CD4-positive, alpha-beta T cell treated with Interleukin-1 beta for 1 hour (primary cell): Measurements from ENCODE around the gene ZER1.
"Not testable (repeated sequence)": the region's sequence is repeated elsewhere in the genome, so short reads cannot be mapped to it uniquely, and the experiment has no call there.

ENCODE experiments used
- DNase-seq, 2 donors: peaks; one replicate each; pipeline ENCODE4 v3.0.0-alpha.2; 2020 to 2022

Gene ZER1

DNA sequence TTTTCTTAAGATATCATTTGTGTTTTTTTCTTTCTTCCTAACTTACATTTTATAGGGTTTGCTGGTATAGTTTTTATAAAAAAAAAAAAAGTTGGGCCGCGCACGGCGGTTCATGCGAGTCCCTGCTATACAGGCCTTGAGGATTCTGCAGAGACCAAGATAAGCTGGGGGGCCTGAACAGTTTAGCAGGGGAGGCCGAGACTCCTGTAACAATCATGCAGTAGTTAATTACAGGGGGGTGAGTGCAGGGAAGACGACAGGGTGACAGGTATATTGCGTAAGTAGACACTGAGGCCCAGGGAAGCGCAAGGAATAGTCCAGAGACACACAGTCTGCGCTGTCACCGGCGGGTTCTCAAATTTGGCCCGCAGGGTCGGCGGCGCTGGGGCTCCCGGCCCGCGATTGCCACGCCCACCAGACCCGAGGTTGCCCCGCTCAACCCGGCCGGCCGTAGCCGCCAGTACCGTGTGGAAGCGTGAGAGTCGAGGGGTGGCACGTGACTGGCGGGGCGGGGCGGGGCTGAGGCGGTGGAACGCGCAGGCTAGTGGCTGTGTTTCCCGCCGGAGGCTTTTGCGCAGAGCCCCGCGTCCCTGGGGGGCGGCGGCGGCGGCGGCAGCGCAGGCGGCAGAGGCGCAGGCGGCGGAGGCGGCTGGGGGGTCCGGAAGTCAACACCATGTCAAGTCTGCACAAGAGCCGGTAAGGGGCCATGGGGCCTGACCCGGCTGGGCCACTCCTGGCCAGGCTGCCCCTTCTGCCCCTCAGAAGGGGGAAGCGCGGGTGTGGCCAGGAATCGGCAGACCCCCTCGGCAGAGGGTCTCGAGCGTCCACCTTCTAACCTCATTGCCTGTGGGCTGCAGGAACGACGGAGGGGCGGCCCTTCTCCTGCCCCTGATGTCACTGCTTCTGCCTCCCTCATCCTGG lies 15.2 kb upstream of the ZER1 start, which contains the start of gene TBC1D13:
Gene TBC1D13, plus strand, starts transcription at position 573 of the 921 bp plus-strand sequence. Its CDS starts 101 bp downstream, at position 674.
- peak; percentile 90 to 91 for DNase-seq

DNA sequence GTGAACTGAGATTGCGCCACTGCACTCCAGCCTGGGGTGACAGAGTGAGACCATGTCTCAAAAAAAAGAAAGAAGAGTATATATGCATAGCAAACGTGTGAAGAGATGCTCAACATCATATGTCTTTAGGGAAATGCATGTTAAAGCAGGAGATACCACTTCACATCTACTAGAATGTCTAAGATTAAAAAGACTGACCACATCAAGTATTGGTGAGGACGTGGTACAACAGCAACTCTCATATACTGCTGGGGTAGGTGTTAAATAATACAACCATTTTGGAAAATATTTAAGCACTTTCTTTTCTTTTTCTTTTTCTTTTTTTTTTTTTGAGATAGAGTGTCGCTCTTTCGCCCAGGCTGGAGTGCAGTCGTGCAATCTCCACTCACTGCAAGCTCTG lies 13.7 kb upstream of the ZER1 start:
- DNase-seq = no peak

DNA sequence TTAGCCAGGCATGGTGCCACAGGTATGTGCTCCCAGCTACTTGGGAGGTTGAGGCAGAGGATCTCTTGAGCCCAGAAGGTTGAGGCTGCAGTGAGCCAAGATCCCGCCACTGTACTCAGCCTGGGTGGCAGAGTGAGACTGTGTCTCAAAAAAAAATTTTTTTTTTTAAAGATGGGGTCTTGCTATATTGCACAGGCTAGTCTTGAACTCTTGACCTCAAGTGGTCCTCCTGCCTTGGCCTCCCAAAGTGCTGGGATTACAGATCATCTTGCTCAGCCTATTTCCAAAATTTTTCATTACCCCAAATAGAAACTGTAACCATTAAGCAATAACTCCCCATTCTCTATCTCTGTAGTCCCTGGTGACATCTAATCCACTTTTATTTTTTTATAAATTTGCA lies 10.9 kb upstream of the ZER1 start:
- DNase-seq = no peak

DNA sequence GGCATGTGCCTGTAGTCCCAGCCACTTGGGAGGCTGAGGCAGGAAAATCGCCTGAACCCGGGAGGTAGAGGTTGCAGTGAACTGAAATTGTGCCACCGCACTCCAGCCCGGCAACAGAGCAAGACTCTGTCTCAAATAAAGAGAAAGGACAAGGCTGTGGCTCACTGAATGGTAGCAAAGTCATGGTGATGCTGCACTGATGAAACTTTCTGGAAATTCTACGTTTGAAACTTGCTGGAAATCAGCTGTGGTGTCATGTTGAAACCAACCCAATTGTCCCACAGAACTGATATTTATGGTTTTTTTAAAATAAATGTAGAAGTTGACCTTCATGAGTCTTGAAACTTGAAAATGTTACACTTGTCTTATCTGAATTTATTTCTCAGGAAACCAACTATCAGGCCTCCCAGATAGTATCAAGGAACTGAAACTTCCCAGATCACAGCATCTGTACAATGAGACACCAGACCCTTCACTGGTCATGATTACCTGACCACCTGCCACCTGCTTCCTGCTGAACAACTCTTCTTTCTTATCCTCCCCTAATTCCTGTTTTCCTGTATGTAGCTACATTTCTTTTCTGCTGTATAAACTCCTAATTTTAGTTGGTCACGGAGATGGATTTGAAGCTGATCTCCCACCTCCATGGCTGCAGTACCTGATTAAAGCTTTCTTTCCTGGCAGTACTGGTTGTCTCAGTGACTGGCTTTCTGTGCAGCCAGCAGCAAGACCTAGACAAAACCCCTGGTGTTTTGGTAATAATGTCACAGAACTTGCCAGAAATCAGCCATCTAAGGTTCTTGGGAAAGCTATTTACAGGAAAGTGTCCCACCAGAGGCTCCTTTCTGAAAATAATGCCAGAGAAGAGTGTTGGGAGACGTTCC lies 9.7 kb upstream of the ZER1 start:
- DNase-seq = no peak

- not testable (repeated sequence) for DNase-seq
Observed at GRCh38 chr9:128780093-128780492, 8.4 kb upstream of the ZER1 start.

DNA sequence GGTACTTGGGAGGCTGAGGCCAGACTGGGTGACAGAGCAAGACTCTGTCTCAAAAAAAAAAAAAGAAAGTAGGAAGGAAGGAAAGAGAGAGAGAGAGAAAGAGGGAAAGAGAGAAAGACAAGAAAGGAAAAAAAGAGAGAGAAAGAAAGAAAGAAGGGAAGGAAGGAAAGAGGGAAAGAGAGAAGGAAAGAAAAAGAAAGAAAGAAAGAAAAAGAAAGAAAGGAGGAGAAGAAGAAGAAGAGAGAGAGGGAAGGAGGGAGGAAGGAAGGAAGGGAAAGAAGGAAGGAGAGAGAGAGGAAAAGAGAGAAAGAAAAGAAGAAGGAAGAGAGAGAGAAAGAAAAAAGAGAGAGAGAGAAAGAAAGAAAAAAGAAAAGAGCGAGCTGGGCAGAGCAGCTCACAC lies 3.1 kb upstream of the ZER1 start:
- DNase-seq = no peak

DNA sequence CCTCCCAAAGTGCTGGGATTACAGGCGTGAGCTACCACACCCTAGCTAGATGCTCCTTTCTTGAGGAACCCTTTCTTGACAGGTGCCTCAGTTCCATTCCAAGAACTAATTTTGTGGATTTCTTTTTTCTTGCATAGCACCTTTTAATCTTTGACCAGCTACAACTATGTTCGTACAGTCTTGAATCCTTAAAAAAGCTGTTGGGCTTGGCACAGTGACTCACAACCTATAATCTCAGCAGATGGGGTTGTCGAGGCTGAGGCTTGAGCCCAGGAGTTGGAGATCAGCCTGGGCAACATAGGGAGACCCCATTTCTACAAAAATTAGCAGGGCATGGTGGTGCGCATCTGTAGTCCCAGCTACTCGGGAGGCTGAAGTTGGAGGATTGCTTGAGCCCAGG lies 1.3 kb upstream of the ZER1 start:
- DNase-seq = no peak

DNA sequence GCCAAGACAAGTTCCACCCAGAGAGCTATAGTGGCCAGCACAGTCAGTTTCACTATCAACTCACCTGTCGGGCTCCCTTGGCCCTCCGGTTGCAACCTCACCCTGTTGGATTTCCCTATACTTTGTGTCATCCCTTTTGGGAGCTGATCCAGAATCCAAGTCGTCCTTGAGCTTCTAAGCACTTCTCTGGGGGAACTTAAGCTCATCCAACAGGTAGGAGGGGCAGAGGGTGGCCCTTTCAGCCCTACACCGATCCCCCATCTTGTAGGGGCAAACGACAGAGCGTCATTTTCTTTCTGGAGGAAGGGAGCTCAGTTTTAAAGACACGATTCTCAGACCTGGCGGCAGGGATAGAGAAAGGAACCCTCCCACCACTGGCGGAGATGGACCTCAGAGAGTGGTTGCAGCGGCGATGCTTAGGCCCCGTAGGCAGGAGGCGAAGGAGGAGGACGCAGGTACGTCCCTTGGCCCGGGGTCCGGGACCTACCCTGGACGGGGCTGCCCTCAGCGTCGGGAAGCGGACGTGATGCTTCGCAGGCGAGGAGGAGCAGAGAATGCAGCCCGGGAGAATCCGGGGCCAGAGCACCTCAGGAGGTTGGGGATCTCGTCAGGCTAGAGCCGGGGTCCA lies 519 bp downstream of the ZER1 start:
- peak in 1 of 2 donors; percentile 17 for DNase-seq

- no peak for DNase-seq
Observed at GRCh38 chr9:128770286-128771030, 1.3 kb downstream of the ZER1 start.

DNA sequence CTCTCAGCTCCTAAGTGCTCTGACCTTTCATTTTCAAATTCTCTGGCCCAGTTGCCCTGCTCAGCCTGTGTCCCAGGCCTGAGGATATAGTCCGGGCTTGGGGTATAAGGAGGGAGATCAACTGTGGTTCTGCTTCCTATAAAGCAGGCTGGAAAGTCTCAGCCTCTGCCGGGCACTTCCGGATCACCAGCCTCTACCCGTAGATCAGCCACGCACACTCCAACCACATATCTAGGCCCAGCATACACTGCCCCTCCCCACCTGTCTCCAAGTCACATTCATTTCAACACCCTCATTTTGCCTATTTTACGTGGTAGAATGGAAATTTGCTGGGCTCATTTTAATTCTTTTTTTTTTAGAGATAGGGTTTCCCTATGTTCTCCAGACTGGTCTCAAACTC lies 3.1 kb downstream of the ZER1 start:
- DNase-seq = no peak

- no peak for DNase-seq
Observed at GRCh38 chr9:128765499-128765898, 6.2 kb downstream of the ZER1 start.

GRCh38 chr9:128764361-128764760 lies 7.4 kb downstream of the ZER1 start:
- DNase-seq = no peak

DNA sequence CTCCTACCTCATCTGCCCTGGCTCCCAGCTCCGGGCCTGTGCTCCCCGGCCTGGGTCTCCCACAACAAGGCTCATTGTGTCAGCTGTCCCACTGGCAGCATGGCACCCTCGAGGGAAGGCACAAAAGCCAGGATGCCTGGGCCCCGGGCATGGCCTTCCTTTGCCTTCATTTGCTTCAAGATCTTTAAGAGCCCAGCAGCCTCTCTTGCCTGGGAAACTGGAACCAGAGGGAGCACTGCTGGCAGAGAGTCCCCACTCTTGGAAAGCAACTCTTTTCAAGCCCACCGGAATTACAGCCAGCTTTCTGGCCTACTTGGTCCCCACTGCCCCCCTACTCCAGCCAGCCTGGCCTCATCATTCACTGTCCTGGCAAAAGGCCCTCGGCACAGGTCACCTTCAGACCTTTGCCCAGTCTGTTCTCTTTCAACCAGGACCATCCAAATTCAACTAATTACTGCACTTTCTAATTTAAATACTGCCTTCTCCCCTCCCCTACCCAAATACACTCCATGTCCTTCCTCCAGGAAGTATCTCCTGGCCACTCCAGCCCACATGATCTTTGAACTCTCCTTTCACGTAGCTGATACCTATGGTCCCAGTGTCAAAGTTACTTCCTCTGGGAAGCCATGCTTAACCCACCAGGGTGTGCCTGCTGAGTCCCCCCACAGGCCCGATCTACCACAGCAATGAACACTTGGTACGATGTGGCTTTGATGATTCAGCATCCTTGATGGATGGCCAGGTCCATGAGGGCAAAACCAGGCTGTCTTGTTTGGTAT lies 8.9 kb downstream of the ZER1 start:
- DNase-seq = no peak

DNA sequence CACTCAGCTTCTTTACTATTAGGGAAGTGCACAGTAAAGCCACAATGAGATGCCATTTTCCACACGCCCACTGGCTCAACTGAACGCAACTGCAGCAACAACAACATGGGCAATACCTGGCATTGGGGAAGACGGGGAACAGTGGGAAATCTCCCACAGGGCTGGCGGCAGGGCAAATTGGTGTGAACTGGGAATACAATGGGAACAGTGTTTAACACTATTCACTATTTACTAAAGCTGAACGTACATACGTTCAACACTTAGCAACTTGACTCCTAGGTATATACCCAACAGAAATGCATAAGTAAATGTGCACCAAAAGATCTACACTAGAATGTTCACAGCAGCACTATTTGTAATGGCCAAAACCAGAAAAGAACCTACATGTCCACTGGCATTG lies 14.1 kb downstream of the ZER1 start:
- DNase-seq = no peak

- DNase-seq = no peak
Observed at GRCh38 chr9:128753627-128754026, 18.1 kb downstream of the ZER1 start.

GRCh38 chr9:128750926-128751595 lies 20.7 kb downstream of the ZER1 start:
- DNase-seq = no peak

DNA sequence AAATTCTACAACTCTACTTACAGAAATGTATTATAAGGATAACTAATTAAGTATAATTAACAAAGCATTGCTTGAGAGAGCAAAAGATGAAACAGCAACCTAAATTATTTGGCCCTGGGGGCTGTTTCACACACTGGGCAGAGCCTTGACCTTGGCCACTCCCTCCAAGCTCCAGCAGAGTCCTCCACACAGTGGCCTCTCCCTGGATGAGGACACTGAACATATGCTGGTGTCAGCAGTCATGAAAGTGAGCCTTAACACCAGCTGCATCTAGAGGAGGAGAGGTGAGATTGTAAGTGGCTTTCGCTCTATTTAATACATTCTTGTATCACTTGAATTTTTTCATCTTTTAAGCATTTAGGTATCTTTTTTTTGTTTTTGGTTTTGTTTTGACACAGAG lies 24.5 kb downstream of the ZER1 start:
- no peak for DNase-seq

- no peak for DNase-seq
Observed at GRCh38 chr9:128743421-128743820, 28.3 kb downstream of the ZER1 start.

DNA sequence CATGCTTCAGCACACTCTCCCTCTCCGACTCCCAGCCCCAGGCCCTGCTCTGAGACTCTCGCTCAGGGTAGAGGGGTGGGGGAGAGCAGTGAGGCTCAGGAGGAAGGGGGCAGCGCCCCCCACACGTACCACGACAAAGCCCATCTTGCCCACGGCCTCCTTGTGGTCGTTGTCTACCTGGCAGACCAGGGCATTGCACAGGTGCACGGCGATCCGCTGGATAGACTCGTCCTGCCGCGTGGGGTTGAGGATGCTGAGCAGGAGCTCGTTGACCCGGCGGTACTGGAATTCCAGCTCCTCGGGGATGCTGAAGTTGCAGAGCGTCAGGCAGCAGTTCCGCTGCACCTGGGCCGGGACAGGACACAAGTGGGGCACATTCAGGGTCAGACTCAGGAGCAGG lies 29.3 kb downstream of the ZER1 start:
- DNase-seq = no peak

DNA sequence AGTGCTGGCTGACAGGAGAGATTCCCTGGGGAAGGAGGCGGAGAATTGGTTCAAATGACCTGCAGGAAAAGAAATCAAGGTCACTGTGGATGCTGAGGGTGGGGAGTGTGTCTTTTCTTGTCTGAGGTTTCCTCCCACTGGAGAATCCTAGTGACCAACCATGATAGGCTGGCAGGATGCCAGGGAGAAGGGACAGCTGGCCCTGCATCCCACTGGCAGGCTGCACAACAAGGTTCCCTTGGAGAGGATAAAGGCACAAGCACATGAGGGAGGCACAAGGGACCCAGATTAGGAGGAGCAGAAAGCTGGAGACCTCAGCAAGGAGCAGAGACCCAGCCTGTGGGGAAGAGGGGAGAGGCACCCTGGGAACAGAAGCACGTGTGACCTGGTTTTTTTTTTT lies 36.4 kb downstream of the ZER1 start:
- no peak for DNase-seq

GRCh38 chr9:128733256-128733655 lies 38.5 kb downstream of the ZER1 start:
- peak; percentile 8 to 34 for DNase-seq
